HG03066 (cell line): ENCODE measurements around the gene PLXNA4.
"Not testable (repeated sequence)": the region's sequence is repeated elsewhere in the genome, so short reads cannot be mapped to it uniquely, and the experiment has no call there.

ENCODE experiments used
- ATAC-seq: cut with Tn5 transposase; IDR thresholded peaks from one replicate; pipeline ENCODE4 v1.9.1; 2021; ENCODE audit warnings: low read depth; ENCODE audit not compliant: unreplicated experiment

Gene PLXNA4

GRCh38 chr7:132193898-132194297 is 382.4 kb downstream of the PLXNA4 start:
- ATAC-seq: no peak

- ATAC-seq: no peak
Observed at GRCh38 chr7:132192809-132193208, 383.5 kb downstream of the PLXNA4 start.

- no peak for ATAC-seq
Observed at GRCh38 chr7:132191418-132191817, 384.9 kb downstream of the PLXNA4 start.

GRCh38 chr7:132190683-132191082 is 385.6 kb downstream of the PLXNA4 start:
- no peak for ATAC-seq

- no peak for ATAC-seq
Observed at GRCh38 chr7:132189881-132190280, 386.4 kb downstream of the PLXNA4 start.

- no peak for ATAC-seq
Observed at GRCh38 chr7:132187869-132188789, 388.1 kb downstream of the PLXNA4 start.

- ATAC-seq: no peak
Observed at GRCh38 chr7:132187391-132187790, 388.9 kb downstream of the PLXNA4 start.

GRCh38 chr7:132185150-132185549 is 391.1 kb downstream of the PLXNA4 start:
- no peak for ATAC-seq

- ATAC-seq: no peak
Observed at GRCh38 chr7:132183781-132184380, 392.4 kb downstream of the PLXNA4 start.

GRCh38 chr7:132182992-132183391 is 393.3 kb downstream of the PLXNA4 start:
- ATAC-seq: no peak

- ATAC-seq: no peak
Observed at GRCh38 chr7:132181946-132182685, 394.2 kb downstream of the PLXNA4 start.

- ATAC-seq: no peak
Observed at GRCh38 chr7:132181371-132181770, 394.9 kb downstream of the PLXNA4 start.

GRCh38 chr7:132180481-132180880 is 395.8 kb downstream of the PLXNA4 start:
- ATAC-seq: no peak

GRCh38 chr7:132179681-132180080 is 396.6 kb downstream of the PLXNA4 start:
- no peak for ATAC-seq

- ATAC-seq: no peak
Observed at GRCh38 chr7:132179080-132179430, 397.2 kb downstream of the PLXNA4 start.

GRCh38 chr7:132178402-132179079 is 397.7 kb downstream of the PLXNA4 start:
- ATAC-seq: not testable (repeated sequence)

GRCh38 chr7:132177708-132178401 is 398.4 kb downstream of the PLXNA4 start:
- no peak for ATAC-seq

GRCh38 chr7:132176719-132177118 is 399.6 kb downstream of the PLXNA4 start:
- ATAC-seq: no peak

- ATAC-seq: no peak
Observed at GRCh38 chr7:132171130-132171576, 405.1 kb downstream of the PLXNA4 start.

GRCh38 chr7:132169730-132170129 is 406.5 kb downstream of the PLXNA4 start:
- no peak for ATAC-seq
